PC-3 (cell line): ENCODE results near the gene SACS. TPM values are rescaled to one million over a fixed set of nuclear protein-coding genes. Genes with fewer than 3 reads are reported as not detected.

Experiments
- ATAC-seq: fragments of 200-7000 bp; cut with Tn5 transposase; 2 replicates; pipeline ENCODE4 v1.9.1; 2020; ENCODE audit warnings: mild to moderate bottlenecking, moderate library complexity
- BruUV-seq: library from RNA; stranded (reverse); fragments of 400-500 nt; replicated peaks from 2 replicates; lab custom pipeline; 2021; lab: Mats Ljungman, UMichigan
- CTCF ChIA-PET: fragments of 300-600 bp; sonication (Branson Sonifier 250); formaldehyde crosslinking; loops from one replicate; lab custom pipeline; 2022; ENCODE audit warnings: antibody characterized with exemption; lab: Charles Lee
- POLR2A ChIA-PET: fragments of 300-600 bp; sonication (Branson Sonifier 250); formaldehyde crosslinking; loops from one replicate; lab custom pipeline; 2022; ENCODE audit warnings: antibody characterized with exemption; ENCODE audit not compliant: unreplicated experiment; lab: Charles Lee
- DNase-seq: peaks from one replicate; pipeline ENCODE4 v3.0.0-alpha.2; 2015
- H2AFZ ChIP-seq: fragments of 300-600 bp; sonication (generic); 2 replicates; pipeline ENCODE4 v1.6.0; 2016; ENCODE audit warnings: antibody characterized with exemption, low read length
- H3F3A ChIP-seq: fragments of 300-600 bp; sonication (generic); one replicate; pipeline ENCODE4 v1.6.0; 2017; ENCODE audit warnings: antibody characterized with exemption, low read length, control low read depth, mild to moderate bottlenecking; ENCODE audit not compliant: unreplicated experiment
- H3K27ac ChIP-seq: fragments of 300-600 bp; sonication (generic); 2 replicates; pipeline ENCODE4 v1.5.1; 2016; ENCODE audit warnings: mild to moderate bottlenecking, low read length
- H3K27me3 ChIP-seq: fragments of 300-600 bp; sonication (generic); 2 replicates; pipeline ENCODE4 v1.6.1; 2016; ENCODE audit warnings: low read length, mixed read lengths
- H3K36me3 ChIP-seq: fragments of 300-600 bp; sonication (generic); 2 replicates; pipeline ENCODE4 v1.6.1; 2016; ENCODE audit warnings: low read depth, mixed run types, low read length, mixed read lengths
- H3K4me1 ChIP-seq: fragments of 300-600 bp; sonication (generic); 2 replicates; pipeline ENCODE4 v1.5.1; 2016; ENCODE audit warnings: low read length; ENCODE audit not compliant: insufficient read depth
- H3K4me2 ChIP-seq: fragments of 300-600 bp; sonication (generic); 2 replicates; pipeline ENCODE4 v1.6.0; 2016; ENCODE audit warnings: low read length
- H3K4me3 ChIP-seq: fragments of 300-600 bp; sonication (generic); 2 replicates; pipeline ENCODE4 v1.5.1; 2016; ENCODE audit warnings: mild to moderate bottlenecking, low read length, mixed read lengths
- H3K79me2 ChIP-seq: fragments of 300-600 bp; sonication (generic); 2 replicates; pipeline ENCODE4 v1.6.1; 2017; ENCODE audit warnings: low read length, mixed read lengths
- H3K9ac ChIP-seq: fragments of 300-600 bp; sonication (generic); 2 replicates; pipeline ENCODE4 v1.6.0; 2016; ENCODE audit warnings: mild to moderate bottlenecking, low read length
- H3K9me2 ChIP-seq: fragments of 300-600 bp; sonication (generic); replicated peaks from 2 replicates; pipeline ENCODE4 v1.6.1; 2016; ENCODE audit warnings: mixed run types, low read length, mixed read lengths
- H3K9me3 ChIP-seq: fragments of 300-600 bp; sonication (generic); 2 replicates; pipeline ENCODE4 v1.6.1; 2016; ENCODE audit warnings: low read length, mixed read lengths
- H4K20me1 ChIP-seq: fragments of 300-600 bp; sonication (generic); 2 replicates; pipeline ENCODE4 v1.6.1; 2016; ENCODE audit warnings: low read length, mixed read lengths
- EZH2 ChIP-seq: fragments of 300-600 bp; sonication (generic); IDR thresholded peaks from one replicate; pipeline ENCODE4 v1.6.1; 2017; ENCODE audit warnings: antibody characterized with exemption, mild to moderate bottlenecking, low read length; ENCODE audit not compliant: unreplicated experiment
- EZH2phosphoT487 ChIP-seq: fragments of 300-600 bp; sonication (generic); IDR thresholded peaks from 2 replicates; pipeline ENCODE4 v1.6.1; 2018; ENCODE audit warnings: mild to moderate bottlenecking, antibody characterized with exemption, low read length, borderline replicate concordance
- intact Hi-C: fragments of 100-400 bp; cut with micrococcal nuclease; formaldehyde crosslinking; loops from 2 replicates; pipeline ENCODE4 v1.9.0; 2023
- total RNA-seq: library from RNA; depleted of rRNA; stranded (reverse); fragments of >200 nt; gene quantifications from 2 replicates; pipeline ENCODE4 v1.2.3, GENCODE V29; 2014
- TF ChIP-seq, protein P1 (sequence below): fragments of 300-600 bp; sonication (generic); conservative IDR thresholded peaks from 2 replicates; pipeline ENCODE4 v1.5.1; 2017; ENCODE audit warnings: antibody characterized with exemption, low read depth, mild to moderate bottlenecking, low read length

Gene SACS
- total RNA-seq, 1 experiment from 2014 or later = 31.6 TPM

DNA sequence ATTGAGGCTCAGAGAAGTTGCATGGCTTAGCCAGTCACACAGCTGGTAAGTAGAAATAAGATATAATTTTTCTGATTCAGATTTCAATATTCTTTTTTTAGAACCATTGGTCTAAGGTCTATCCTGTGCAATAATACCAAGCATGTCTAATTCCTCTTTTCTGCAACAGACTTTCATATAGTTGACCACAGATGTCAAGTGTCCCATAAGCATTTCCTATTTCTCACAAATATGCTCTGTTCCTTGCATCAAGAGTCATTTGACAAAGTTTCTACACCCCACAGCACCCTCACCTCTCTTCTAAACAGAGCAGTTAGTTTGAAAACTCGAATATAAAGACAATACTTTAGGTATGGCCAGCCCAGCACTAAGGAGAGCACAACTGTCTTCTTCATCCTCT is 26.8 kb upstream of the SACS start:
- BruUV-seq = no TSS peak

DNA sequence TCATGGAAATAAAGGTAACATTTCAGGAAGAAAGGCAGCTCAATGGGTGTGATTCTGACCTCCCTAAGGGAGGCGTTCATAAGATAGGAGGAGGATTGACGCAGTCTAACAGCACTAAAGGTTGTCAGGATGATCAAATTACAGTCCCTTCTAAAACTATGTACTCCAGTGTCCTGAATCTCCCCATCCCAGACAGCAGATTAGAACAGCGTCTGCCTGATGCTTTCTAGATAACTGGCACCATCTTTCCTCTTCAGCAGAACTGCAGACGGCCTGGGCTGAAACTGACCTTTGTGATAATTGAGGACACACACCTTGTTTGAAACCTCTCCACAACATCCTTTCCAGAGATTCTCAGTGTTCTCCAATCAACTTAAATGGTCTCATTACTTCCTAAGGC is 25.5 kb upstream of the SACS start:
- H3K27ac ChIP-seq = no peak overlapping the region
- DNase-seq (no peak), ATAC-seq (no peak)
- H3F3A ChIP-seq = no peaks in the 10 kb centered on the region
- TF ChIP-seq EZH2 = no peak
- TF ChIP-seq, protein P1, sequence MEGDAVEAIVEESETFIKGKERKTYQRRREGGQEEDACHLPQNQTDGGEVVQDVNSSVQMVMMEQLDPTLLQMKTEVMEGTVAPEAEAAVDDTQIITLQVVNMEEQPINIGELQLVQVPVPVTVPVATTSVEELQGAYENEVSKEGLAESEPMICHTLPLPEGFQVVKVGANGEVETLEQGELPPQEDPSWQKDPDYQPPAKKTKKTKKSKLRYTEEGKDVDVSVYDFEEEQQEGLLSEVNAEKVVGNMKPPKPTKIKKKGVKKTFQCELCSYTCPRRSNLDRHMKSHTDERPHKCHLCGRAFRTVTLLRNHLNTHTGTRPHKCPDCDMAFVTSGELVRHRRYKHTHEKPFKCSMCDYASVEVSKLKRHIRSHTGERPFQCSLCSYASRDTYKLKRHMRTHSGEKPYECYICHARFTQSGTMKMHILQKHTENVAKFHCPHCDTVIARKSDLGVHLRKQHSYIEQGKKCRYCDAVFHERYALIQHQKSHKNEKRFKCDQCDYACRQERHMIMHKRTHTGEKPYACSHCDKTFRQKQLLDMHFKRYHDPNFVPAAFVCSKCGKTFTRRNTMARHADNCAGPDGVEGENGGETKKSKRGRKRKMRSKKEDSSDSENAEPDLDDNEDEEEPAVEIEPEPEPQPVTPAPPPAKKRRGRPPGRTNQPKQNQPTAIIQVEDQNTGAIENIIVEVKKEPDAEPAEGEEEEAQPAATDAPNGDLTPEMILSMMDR = no peak
- no peak for TF ChIP-seq EZH2phosphoT487
- H3K9me2 ChIP-seq = no peaks in the 10 kb centered on the region
- no peaks in the 10 kb centered on the region for H3K4me1 ChIP-seq
- H3K9me3 ChIP-seq = no peaks in the 10 kb centered on the region
- H4K20me1 ChIP-seq = no peaks in the 10 kb centered on the region
- CTCF ChIA-PET = no interaction called here
- H3K79me2 ChIP-seq = no peaks in the 10 kb centered on the region
- no peaks in the 10 kb centered on the region for H3K36me3 ChIP-seq
- intact Hi-C loops = no loop called here
- BruUV-seq = no TSS peak
- H2AFZ ChIP-seq = no peak overlapping the region
- H3K4me3 ChIP-seq = no peak overlapping the region
- POLR2A ChIA-PET = interaction anchor here (0.6 kb wide), 1 partner anchor 1910 kb away, joined by 5 read pairs; no protein-coding TSS in a partner anchor
- H3K9ac ChIP-seq = no peak overlapping the region
- no peaks in the 10 kb centered on the region for H3K27me3 ChIP-seq
- no peak overlapping the region for H3K4me2 ChIP-seq

More for the DNA sequence above, 26.8 kb upstream of the SACS start:
- Histone ChIP-seq H3K4me1 (no peaks in the 10 kb centered on the region), H3K36me3 (no peaks in the 10 kb centered on the region), H3K27ac (no peak overlapping the region), H3K9me3 (no peaks in the 10 kb centered on the region), H3K4me2 (no peak overlapping the region), H2AFZ (no peak overlapping the region), H3K4me3 (no peak overlapping the region), H3K9me2 (no peaks in the 10 kb centered on the region), H3F3A (no peaks in the 10 kb centered on the region), H3K27me3 (no peaks in the 10 kb centered on the region), H4K20me1 (no peaks in the 10 kb centered on the region), H3K79me2 (no peaks in the 10 kb centered on the region), H3K9ac (no peak overlapping the region)
- ATAC-seq (no peak), DNase-seq (no peak)
- intact Hi-C loops = no loop called here
- TF ChIP-seq EZH2 (no peak), EZH2phosphoT487 (no peak)
- TF ChIP-seq, protein P1 = no peak
- CTCF ChIA-PET = no interaction called here
- POLR2A ChIA-PET = no interaction called here

DNA sequence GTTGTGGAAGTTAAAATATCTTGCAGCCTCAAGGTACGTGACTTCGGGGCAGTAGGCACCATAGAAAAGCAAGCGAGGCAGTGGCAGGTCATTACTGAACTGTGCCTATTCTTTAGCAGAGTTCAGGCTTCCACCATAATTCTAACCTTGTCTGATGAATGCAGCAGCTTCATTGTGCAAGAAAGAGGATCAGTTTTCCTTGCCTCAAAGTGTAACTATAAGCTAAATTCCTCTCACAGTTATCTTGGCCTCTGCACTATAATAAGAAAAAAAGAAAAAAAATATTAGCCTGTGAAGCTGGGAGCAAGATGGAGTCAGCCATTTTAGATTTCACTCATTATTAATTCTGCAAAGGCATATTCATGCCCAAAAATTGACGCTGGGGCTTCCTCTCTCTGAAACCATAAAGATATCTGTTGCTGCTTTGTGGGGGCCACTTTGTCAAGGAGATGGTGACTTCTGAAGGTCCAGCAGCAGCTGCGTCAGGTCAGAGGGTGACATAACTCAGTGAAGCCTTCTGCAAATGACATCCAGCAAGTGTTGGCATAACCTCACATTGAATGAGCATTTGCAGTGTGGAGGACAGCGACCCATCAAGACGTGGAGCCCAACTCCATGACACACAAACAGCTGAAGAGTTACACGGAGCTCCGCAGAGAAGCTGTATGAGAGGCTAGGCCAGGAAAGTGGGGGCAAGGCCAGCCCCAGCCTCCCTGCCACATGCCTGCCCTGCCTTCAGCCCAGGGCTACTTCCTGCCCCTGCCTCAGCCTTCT is 23.1 kb upstream of the SACS start:
- ATAC-seq = no peak
- Histone ChIP-seq H3K27ac (no peak overlapping the region), H3K4me2 (no peak overlapping the region), H4K20me1 (no peaks in the 10 kb centered on the region), H2AFZ (no peak overlapping the region), H3K9me3 (no peaks in the 10 kb centered on the region), H3K9me2 (no peaks in the 10 kb centered on the region), H3K9ac (no peak overlapping the region), H3K36me3 (no peaks in the 10 kb centered on the region), H3K27me3 (no peaks in the 10 kb centered on the region), H3F3A (no peaks in the 10 kb centered on the region), H3K4me1 (no peaks in the 10 kb centered on the region), H3K79me2 (no peaks in the 10 kb centered on the region), H3K4me3 (no peak overlapping the region)
- ChIA-PET POLR2A (no interaction called here), CTCF (no interaction called here)
- no TSS peak for BruUV-seq
- DNase-seq = no peak
- intact Hi-C loops = no loop called here
- TF ChIP-seq EZH2 (no peak), EZH2phosphoT487 (no peak)
- TF ChIP-seq, protein P1 = no peak
